Left ventricle myocardium inferior (tissue), 1 donor: ENCODE data around the gene TMEM100. TPM values are rescaled to one million over a fixed set of nuclear protein-coding genes. Genes with fewer than 3 reads are reported as not detected.

Experiments used
- DNase-seq: peaks from one replicate; pipeline ENCODE4 v3.0.0-alpha.2; 2020
- H3K27ac ChIP-seq: fragments of 200-600 bp; replicated peaks from 2 replicates; pipeline ENCODE4 v1.8.0; 2021
- H3K27me3 ChIP-seq: fragments of 200-600 bp; 2 replicates; pipeline ENCODE4 v1.8.0; 2021; ENCODE audit warnings: low read depth
- H3K36me3 ChIP-seq: fragments of 200-600 bp; 2 replicates; pipeline ENCODE4 v1.8.0; 2021
- H3K4me1 ChIP-seq: fragments of 200-600 bp; 2 replicates; pipeline ENCODE4 v1.8.0; 2021
- H3K4me3 ChIP-seq: fragments of 200-600 bp; 2 replicates; pipeline ENCODE4 v1.8.0; 2021; ENCODE audit warnings: mild to moderate bottlenecking, moderate library complexity
- H3K9me3 ChIP-seq: fragments of 200-600 bp; replicated peaks from 2 replicates; pipeline ENCODE4 v1.8.0; 2021
- CTCF ChIP-seq: fragments of 200-600 bp; IDR thresholded peaks from 2 replicates; pipeline ENCODE4 v1.8.0; 2021; ENCODE audit warnings: antibody characterized with exemption, mild to moderate bottlenecking, borderline replicate concordance
- intact Hi-C: fragments of 100-400 bp; cut with micrococcal nuclease; formaldehyde crosslinking; loops from one replicate; pipeline ENCODE4 v1.11.0; 2022
- total RNA-seq: library from RNA; stranded (reverse); fragmentation: NEBNext Ultra II Directional; extraction: Animal tissue kit (Norgen Biotek cat#: 25700); gene quantifications from one replicate; pipeline ENCODE4 v1.2.1, GENCODE V29; 2021
- donor health status: DM: no; HTN: yes; CAD: no; lungs with severe emphysema.

Gene TMEM100
- total RNA-seq, 1 donor from 2014 or later: 13.9 TPM

GRCh38 chr17:55710829-55711496, 11.7 kb downstream of the TMEM100 start:
- Histone ChIP-seq H3K9me3 (no peaks in the 10 kb centered on the region), H3K27ac (no peak overlapping the region), H3K27me3 (peaks cover 4% of the 10 kb centered on the region), H3K36me3 (no peaks in the 10 kb centered on the region), H3K4me3 (no peak overlapping the region), H3K4me1 (peaks cover 14% of the 10 kb centered on the region)
- no peak for TF ChIP-seq CTCF
- intact Hi-C loops: no loop called here
- no peak for DNase-seq

DNA sequence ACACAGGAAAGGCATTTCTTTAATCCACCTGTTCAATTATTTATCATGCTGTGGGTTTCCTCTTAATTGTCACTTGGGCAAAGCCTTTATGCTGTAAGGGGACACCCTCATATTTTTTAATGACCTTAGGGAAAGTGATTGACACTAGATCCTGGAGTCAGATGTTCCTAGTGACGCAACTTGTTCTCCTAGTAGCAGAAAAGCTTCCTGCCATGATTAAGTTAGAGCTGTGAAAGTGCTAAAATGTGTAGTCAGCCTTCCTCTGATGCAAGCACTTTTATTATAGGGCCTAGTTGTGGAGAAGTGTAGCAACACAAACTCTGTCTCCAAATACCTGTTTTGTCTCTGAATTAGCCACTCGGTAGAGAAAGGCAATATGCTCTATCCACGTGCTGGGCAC, 12.3 kb downstream of the TMEM100 start:
- intact Hi-C loops: no loop called here
- peaks cover 4% of the 10 kb centered on the region for H3K27me3 ChIP-seq
- no peaks in the 10 kb centered on the region for H3K9me3 ChIP-seq
- no peak for DNase-seq
- no peak overlapping the region for H3K27ac ChIP-seq
- no peak overlapping the region for H3K4me3 ChIP-seq
- no peak for TF ChIP-seq CTCF
- peaks cover 14% of the 10 kb centered on the region for H3K4me1 ChIP-seq
- H3K36me3 ChIP-seq: no peaks in the 10 kb centered on the region

- Histone ChIP-seq H3K4me3 (no peak overlapping the region), H3K27me3 (peaks cover 4% of the 10 kb centered on the region), H3K4me1 (peaks cover 14% of the 10 kb centered on the region), H3K27ac (no peak overlapping the region), H3K36me3 (no peaks in the 10 kb centered on the region), H3K9me3 (no peaks in the 10 kb centered on the region)
- intact Hi-C loops: no loop called here
- no peak for DNase-seq
- TF ChIP-seq CTCF: no peak
These were observed 12.7 kb downstream of the TMEM100 start for GRCh38 chr17:55709984-55710383.

GRCh38 chr17:55709440-55709839, 13.2 kb downstream of the TMEM100 start:
- intact Hi-C loops: no loop called here
- H3K4me3 ChIP-seq: no peak overlapping the region
- DNase-seq: no peak
- no peak for TF ChIP-seq CTCF
- H3K27me3 ChIP-seq: peaks cover 4% of the 10 kb centered on the region
- H3K4me1 ChIP-seq: peaks cover 14% of the 10 kb centered on the region
- no peaks in the 10 kb centered on the region for H3K36me3 ChIP-seq
- no peak overlapping the region for H3K27ac ChIP-seq
- no peaks in the 10 kb centered on the region for H3K9me3 ChIP-seq

GRCh38 chr17:55708175-55708974, 14.3 kb downstream of the TMEM100 start:
- TF ChIP-seq CTCF: no peak
- intact Hi-C loops: no loop called here
- Histone ChIP-seq H3K27me3 (peaks cover 4% of the 10 kb centered on the region), H3K4me3 (no peak overlapping the region), H3K27ac (no peak overlapping the region), H3K36me3 (no peaks in the 10 kb centered on the region), H3K4me1 (peaks cover 14% of the 10 kb centered on the region), H3K9me3 (no peaks in the 10 kb centered on the region)
- DNase-seq: no peak
